GM12892 (cell line): ENCODE measurements around the gene EFNA3.

Source experiments
- POLR2A ChIP-seq: IDR thresholded peaks from 2 replicates; pipeline ENCODE4 v1.6.1; 2011; ENCODE audit warnings: low read depth, low read length, control low read depth
- POLR2AphosphoS5 ChIP-seq: IDR thresholded peaks from 2 replicates; pipeline ENCODE4 v1.6.1; 2011; ENCODE audit warnings: low read depth, low read length, control low read depth

DNA sequence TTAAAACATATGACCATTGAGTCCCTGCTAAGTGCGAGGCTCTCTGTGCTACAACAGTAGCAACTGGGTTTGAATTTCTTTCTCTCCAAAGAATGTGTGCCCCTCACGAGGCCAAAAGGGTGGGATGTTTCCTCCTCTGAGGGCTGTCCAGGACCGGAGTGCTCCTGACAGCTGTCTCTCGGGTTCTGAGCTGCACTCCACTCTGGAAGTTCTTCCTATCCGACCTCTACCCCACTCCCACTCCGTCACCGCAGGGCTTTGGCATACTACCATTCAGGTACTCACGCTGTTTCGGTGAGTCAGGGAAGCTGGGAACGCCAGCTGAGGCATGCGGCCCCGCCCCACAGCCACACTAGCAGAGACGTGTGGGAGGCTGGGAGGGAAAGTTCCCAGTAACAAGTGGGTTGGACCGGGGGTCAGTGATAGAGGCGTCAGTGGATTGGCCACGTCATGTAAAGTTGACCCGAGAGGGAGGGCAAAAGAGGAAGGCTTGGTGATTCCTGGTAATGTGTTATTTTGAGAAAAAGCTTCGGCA is 56.3 kb downstream of the EFNA3 start:
- TF ChIP-seq POLR2AphosphoS5, result no peak
- TF ChIP-seq POLR2A, result no peak
